ENCODE measurements around the gene NCOA5. TPM values are rescaled to one million over a fixed set of nuclear protein-coding genes. Genes with fewer than 3 reads are reported as not detected.

Gene NCOA5
- polyA plus RNA-seq (2011; rRNA removed), result 21.5 and 27.0 TPM in 2 replicates
- polyA minus RNA-seq (2011; rRNA and poly(A)+ RNA removed), result 25.8 and 29.0 TPM in 2 replicates

DNA sequence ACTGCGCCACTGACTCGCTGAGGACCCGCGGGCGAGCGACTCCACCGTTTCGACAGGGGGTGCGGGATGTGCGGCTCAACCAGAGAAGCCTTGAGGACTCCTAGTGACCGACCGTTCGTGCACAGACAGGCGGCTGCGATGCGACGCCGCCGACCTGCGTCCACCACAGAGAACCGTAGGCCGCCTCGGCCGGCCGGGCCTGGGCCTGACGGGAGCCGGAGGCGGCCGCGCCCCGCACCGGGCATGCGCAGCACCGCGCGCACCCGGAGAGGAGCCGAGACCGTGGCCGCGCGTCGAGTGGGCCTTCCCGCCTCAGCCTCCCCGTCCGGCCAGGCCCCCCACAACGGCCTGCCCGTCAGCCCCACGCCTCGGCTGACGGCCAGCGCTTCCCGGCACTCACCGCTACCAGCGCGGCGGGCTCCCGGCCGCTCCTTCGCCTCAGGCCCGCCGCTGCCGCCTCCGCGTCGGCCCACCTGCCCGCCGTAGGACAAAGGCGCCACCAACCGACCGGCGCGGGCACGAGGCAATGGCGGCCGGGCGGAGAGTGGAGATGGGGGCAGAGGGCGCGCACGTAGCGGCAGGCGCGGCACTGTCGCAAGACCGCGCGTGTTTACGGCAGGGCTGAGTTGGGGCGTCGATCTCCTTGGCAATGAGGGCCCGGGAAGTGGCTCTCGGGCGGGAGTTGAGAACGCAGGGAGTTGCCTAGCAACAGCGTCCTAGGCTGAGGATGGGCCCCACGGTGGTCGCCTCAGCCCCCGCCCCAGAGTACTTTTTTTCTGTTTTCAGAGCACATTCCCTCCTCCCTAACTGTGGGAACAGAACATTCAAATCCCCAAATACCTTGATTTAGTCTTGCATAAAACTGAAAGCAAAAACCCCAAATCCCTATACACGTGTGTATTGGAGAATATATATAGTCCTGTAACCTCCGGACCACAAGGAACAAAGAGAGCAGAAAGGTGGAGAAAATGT, at the start of gene NCOA5:
Gene NCOA5, minus strand, starts transcription at position 546 of the 972 bp plus-strand sequence. CDS start 10,538 bp downstream, outside the sequence.
- TF ChIP-seq, protein P1, sequence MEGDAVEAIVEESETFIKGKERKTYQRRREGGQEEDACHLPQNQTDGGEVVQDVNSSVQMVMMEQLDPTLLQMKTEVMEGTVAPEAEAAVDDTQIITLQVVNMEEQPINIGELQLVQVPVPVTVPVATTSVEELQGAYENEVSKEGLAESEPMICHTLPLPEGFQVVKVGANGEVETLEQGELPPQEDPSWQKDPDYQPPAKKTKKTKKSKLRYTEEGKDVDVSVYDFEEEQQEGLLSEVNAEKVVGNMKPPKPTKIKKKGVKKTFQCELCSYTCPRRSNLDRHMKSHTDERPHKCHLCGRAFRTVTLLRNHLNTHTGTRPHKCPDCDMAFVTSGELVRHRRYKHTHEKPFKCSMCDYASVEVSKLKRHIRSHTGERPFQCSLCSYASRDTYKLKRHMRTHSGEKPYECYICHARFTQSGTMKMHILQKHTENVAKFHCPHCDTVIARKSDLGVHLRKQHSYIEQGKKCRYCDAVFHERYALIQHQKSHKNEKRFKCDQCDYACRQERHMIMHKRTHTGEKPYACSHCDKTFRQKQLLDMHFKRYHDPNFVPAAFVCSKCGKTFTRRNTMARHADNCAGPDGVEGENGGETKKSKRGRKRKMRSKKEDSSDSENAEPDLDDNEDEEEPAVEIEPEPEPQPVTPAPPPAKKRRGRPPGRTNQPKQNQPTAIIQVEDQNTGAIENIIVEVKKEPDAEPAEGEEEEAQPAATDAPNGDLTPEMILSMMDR (IDR thresholded peaks at IDR 0.05; ENCODE audit: low read depth, low read length), result peak; percentile 5; the same call in 1 of the 2 replicates
- Histone ChIP-seq H3K27ac (ENCODE audit: low read depth, low read length) (peak within 1 kb of the TSS; percentile 69), H3K27me3 (ENCODE audit: control insufficient read depth, insufficient read depth, low read length) (no peaks in the 10 kb centered on the region), H3K4me3 (ENCODE audit: low read depth, low read length) (peak within 1 kb of the TSS; percentile 70), H3K9me3 (ENCODE audit: control insufficient read depth, insufficient read depth, low read length) (peaks cover 4% of the 10 kb centered on the region; the same call in 1 of the 2 replicates)
- POLR2A ChIA-PET, result interaction anchor here (1.3 kb wide), 1 partner anchor 31 kb away, joined by 3 read pairs; no protein-coding TSS in a partner anchor
- CTCF ChIA-PET, result interaction anchor here (2.4 kb wide), 1 partner anchor 76 kb away, joined by 18 read pairs; no protein-coding TSS in a partner anchor
- DNase-seq (ENCODE audit: low read depth, low spot score), result peak; percentile 86

DNA sequence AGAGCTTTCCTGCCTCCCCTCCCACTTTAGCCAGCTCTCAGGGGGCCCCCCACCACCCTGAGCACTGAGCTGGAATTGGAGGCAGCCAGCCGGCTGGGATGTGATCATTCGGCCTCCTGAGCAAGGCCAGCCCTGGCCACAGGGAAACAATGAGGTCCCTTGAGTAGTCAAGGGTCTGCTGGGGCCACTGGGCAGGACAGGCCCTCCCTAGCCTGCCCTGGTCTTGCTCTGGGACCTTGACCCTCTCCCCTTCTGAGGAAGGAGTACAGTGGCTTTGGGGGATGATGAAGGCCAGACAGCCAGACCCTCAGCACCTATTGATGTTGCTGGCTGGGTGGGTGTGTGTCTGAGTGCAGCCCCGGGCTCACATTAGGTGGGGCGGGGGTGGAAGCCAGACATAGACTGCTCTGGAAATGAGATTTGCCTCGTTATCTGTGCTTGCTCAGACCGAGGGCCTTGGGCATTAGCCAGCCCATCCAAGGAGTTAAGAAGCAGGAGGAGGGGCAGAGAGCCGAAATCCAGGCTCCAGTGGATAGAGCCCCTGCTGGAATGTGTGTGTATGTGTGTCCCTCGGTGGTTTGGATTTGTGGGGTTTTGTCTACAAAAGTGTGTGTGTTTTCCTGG, 49.6 kb upstream of the NCOA5 start:
- POLR2A ChIA-PET, result no interaction called here
- no peak overlapping the region for H3K27ac ChIP-seq (ENCODE audit: low read depth, low read length)
- peaks cover 43% of the 10 kb centered on the region for H3K27me3 ChIP-seq (ENCODE audit: control insufficient read depth, insufficient read depth, low read length)

DNA sequence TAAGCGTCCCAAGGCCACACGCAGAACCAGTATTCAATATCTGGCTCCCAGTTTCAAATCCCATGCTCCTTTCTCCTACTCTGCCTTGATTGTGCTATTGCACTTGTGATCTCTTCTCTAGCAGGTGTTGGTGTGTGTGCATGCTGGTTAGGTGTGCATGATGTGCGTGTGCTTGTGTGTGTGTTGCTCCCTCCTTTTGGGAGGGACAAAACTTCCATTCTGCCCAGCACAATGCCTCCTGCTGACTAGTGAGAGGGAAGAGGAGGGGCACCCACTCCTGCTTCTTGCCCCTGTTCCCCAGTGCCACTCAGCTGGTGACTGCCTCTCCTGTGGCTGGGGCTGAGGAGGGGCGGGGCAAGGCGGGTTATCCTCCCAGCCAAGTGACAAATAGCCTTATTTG, 48.1 kb upstream of the NCOA5 start:
- H3K4me3 ChIP-seq (ENCODE audit: low read depth, low read length), result no peak overlapping the region
- POLR2A ChIA-PET, result no interaction called here
- DNase-seq (ENCODE audit: low read depth, low spot score), result no peak
- TF ChIP-seq, protein P1 (IDR thresholded peaks at IDR 0.05; ENCODE audit: low read depth, low read length), result no peak
- no peaks in the 10 kb centered on the region for H3K9me3 ChIP-seq (ENCODE audit: control insufficient read depth, insufficient read depth, low read length)
- H3K27ac ChIP-seq (ENCODE audit: low read depth, low read length), result no peak overlapping the region
- H3K27me3 ChIP-seq (ENCODE audit: control insufficient read depth, insufficient read depth, low read length), result peaks cover 41% of the 10 kb centered on the region
- CTCF ChIA-PET, result interaction anchor here (0.6 kb wide), 1 partner anchor 199 kb away, joined by 5 read pairs; no protein-coding TSS in a partner anchor

More for the DNA sequence above, 49.6 kb upstream of the NCOA5 start:
- TF ChIP-seq, protein P1 (IDR thresholded peaks at IDR 0.05; ENCODE audit: low read depth, low read length), result no peak
- CTCF ChIA-PET, result no interaction called here
- H3K9me3 ChIP-seq (ENCODE audit: control insufficient read depth, insufficient read depth, low read length), result no peaks in the 10 kb centered on the region
- no peak overlapping the region for H3K4me3 ChIP-seq (ENCODE audit: low read depth, low read length)
- no peak for DNase-seq (ENCODE audit: low read depth, low spot score)

DNA sequence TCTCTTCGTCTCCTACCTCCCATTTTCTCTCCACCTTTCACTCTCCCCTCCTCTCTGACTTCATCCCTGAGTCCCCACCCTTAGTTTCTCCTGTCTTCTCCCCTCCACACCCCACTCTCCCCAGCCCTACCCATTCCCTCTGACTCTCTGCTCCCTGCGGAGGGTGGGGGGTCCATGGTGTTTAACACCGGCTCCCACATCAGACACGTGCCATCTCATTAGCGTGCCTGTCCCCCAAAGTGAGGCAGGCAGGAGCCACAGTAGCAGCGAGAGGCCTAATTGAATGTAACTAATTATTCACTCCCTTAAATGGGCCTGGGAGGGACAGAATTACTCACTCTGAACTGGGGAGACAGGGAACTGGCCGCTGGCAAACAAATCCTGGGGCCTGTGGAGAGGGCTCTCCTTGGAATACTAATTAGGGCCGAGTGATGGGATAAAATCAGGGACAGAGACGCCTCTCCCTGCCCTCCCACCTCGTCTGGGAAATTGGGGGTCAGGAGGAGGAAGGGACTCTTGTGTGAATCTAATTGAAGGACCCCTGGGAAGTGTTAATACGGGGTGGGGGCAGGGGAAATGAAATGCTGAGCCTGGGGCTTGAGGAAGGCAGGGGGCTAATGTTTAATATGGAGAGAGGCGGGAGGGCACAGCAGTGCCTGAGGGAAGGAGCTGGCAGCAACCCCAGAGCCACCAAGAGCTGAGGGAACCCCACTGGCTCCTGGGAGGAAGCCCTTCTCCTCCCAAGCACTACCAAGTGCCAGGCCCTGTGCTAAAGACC, 46.3 kb upstream of the NCOA5 start:
- ChIA-PET POLR2A (no interaction called here), CTCF (no interaction called here)
- no peaks in the 10 kb centered on the region for H3K9me3 ChIP-seq (ENCODE audit: control insufficient read depth, insufficient read depth, low read length)
- H3K4me3 ChIP-seq (ENCODE audit: low read depth, low read length), result no peak overlapping the region
- peaks cover 32% of the 10 kb centered on the region for H3K27me3 ChIP-seq (ENCODE audit: control insufficient read depth, insufficient read depth, low read length)
- DNase-seq (ENCODE audit: low read depth, low spot score), result no peak
- TF ChIP-seq, protein P1 (IDR thresholded peaks at IDR 0.05; ENCODE audit: low read depth, low read length), result no peak
- H3K27ac ChIP-seq (ENCODE audit: low read depth, low read length), result no peak overlapping the region
